AG20443 (cell line): ENCODE measurements around the gene FIBCD1.

Experiments
- DNase-seq: peaks from one replicate; pipeline ENCODE4 v3.0.0; 2012; ENCODE audit warnings: low spot score, mixed read lengths

The FIBCD1 gene, protein sequence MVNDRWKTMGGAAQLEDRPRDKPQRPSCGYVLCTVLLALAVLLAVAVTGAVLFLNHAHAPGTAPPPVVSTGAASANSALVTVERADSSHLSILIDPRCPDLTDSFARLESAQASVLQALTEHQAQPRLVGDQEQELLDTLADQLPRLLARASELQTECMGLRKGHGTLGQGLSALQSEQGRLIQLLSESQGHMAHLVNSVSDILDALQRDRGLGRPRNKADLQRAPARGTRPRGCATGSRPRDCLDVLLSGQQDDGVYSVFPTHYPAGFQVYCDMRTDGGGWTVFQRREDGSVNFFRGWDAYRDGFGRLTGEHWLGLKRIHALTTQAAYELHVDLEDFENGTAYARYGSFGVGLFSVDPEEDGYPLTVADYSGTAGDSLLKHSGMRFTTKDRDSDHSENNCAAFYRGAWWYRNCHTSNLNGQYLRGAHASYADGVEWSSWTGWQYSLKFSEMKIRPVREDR

DNA sequence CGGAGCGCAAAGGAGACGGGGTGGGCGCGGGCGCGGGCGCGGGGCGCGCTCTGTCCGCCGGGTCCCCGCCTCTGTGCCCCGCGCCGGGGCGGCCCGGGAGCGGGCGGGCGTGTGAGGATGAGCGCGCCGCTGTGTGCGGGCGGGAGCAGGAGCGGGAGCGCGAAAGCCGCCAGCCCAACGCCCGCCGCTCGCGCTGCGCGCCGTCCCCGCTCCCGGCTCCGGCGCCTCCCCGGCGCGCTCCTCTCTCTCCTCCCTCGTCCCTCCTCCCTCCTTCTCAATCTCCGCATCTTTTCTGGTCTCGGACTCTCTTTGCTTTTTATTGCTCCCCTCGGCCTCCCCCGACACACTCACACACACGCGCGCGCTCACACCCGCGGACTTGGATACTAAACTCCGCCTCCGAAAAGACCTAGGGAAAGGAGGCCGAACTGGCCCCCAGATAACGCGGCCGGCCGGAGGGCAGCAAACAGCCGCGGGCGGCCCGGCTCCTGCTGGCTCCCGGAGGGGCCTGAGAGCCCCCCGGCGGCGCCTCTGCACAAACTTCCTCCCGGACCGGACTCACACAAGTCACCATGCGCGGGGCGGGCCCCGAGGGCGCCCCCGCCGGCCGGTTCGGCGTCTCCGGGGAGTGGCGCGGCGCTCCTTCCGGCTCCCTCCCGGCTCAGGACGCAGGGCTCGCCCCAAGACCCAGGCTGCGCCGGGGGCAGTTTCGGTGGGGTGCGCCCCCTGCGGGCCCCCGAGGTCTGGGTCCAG lies at the start of gene FIBCD1:
Gene FIBCD1 (minus strand): TSS at position 596 of the 753 bp plus-strand sequence. CDS start 640 bp downstream, outside the sequence.
- peak; percentile 66 for DNase-seq

DNA sequence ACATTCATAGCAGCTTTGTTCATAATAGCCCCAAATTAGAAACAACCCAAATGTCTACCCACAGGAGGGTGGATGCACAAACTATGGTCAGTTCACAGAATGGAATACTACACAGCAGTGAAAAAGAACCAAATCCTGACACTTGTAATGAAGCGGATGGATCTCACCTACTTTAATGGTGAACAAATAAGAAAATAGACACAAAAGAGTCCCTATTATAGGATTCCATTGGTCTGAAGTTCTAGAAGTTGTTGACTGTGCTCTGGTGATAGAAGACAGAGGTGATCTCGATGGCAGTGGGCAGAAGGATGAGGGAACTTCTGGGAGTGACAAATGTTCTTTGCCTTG lies 49.3 kb upstream of the FIBCD1 start:
- DNase-seq: no peak

DNA sequence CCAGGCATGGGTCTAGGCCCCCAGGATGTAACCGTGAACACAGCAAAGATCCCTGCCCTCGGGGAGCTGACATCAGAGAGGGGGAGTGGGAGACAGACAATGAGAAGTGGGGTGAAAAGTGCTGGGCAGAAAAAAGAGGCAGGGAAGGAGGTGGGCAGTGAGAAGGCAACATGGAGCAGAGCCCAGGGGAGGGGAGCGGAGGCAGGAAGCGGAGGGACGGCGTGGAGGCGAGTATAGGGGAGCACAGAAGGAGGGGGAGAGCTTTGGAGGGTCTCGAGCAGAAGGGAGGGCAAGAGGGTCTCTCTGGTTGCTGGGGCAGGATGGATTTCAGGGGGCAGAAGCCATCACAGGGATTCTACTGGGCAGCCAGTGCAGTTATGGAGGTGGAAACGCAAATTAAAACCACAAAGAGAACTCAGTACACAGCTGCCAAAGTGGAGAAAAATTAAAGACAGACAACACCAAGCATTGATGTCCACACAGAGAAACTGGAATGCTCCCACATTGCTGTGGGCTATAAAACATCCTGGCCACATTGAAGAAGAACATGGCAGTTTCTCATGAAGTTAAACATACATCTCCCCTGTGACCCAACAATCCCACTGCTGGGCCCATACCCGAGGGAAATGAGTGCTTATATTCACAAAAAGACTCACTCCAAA lies 48.8 kb upstream of the FIBCD1 start:
- peak; percentile 21 for DNase-seq

DNA sequence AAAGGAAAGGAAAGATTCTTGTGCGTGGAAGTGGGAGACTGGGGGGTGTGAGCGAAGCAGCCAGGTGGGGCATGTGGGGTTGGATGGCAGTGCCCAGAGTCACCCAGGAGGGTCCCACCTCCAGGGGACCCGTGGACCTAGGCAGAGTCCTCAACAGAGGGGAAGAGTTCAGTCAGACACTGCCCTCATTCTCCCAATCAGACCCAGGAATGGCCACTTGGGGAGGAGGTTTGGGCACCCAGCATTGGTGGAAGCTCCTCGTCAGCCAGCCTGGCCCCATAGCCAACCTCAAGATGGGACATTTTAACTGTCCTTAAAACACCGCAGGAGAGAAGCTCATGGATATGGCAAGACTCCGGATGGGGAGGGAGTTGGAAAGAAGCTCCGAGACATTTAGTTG lies 48.0 kb upstream of the FIBCD1 start:
- no peak for DNase-seq

DNA sequence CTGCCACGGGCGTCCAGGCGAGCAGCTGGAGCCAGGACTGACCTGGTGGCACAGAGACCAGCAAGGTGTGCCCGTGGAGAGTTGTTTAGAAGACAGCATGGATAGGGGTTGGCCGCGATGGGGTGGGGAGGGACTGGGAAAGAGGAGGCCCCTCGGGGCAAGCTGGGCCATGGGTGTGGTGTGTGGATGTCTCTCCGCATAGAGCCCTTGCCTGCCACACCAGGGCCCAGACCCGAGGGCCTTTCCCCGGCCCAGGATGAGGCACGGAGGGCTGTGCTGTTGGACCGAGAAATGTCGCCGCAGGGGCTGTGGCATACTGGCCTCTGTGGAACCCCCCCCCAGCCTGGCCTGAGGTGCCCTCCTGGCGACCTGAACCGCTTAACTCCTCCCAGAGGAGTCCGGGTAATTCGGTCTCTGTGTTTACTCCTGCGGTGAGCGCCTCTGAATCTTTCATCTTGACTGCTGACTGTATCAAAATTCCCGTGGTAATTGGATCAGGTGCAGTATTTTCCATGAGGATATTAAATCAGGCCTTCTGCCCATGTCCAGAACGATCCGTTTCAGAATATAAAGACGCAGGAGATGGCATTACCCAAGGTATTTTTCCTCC lies 47.4 kb upstream of the FIBCD1 start:
- no peak for DNase-seq

DNA sequence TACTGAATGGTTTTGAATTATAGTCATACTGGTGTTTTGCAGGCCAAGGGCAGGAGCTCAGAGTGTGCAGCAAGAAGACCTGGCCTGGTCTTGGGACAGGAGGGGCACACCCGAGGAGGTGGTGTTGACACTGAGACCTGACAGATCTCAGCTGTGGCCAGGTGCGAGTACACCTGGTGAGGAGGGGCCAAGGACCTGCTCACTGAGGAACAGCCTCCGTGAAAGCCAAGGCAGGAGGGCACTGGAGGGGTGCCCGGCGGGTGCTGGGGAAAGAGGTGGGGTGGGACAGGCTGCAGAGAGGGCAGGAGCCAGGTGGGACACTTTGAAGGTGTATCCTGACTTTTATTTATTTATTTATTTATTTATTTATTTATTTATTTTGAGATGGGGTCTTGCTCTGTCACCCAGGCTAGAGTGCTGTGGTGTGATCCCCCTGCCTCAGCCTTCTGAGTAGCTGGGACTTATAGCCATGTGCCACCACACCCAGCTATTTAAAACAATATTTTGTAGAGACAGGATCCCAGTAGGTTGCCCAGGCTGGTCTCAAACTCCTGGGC lies 46.6 kb upstream of the FIBCD1 start:
- no peak for DNase-seq

DNA sequence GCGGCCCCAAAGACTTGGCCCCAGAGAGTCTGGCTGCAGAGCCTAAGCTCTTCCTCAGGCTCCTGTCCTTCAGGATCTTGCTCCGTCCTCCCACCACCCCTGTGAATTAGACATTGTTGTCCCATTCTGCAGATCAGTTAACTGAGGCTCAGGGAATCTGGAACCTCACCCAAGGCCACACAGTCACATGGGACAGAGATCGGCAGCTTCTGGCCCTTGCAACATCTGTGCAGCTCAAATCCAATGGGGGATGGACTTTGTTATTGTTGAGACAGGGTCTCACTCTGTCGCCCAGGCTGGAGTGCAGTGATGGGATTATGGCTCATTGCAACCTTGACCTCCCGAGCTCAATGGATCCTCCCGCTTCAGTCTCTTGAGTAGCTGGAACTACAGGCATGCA lies 46.0 kb upstream of the FIBCD1 start:
- DNase-seq: no peak

DNA sequence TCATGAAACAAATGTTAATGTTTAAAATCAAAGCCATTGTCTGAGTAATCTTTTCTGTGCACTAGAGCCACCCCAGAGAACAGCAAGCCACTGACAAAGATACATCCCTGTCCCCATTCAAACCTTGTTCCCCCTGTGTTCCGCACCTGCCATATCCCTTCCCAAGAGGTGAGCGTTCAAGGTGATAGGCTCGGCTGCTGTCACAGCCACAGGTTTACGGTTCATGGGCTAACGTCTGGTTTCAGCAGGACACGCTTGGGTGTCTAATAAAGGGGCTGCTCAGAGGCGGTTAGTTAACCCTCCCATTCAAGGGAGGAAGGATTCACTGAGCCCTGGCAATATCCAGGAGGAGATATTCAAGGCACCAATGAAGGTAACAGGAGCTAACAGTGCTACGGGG lies 45.5 kb upstream of the FIBCD1 start:
- no peak for DNase-seq

DNA sequence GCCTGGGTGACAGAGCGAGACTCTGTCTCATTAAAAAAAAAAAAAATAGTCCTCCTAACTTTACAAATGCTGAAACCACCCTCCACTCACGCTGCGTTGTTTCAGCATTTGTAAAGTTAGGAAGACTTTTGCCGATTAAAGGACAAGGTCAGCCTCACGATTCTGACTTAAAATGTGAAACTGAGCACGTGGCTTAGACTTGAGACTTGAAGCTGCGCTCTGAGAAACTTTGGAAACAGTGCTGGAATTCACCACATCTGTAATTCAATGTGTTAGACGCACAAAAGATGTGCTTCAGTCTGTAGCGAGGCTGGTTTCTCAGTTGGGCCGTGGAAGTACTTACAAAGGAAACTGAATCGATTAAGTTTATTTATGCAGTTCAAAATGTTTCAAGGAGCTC lies 44.9 kb upstream of the FIBCD1 start:
- no peak for DNase-seq

DNA sequence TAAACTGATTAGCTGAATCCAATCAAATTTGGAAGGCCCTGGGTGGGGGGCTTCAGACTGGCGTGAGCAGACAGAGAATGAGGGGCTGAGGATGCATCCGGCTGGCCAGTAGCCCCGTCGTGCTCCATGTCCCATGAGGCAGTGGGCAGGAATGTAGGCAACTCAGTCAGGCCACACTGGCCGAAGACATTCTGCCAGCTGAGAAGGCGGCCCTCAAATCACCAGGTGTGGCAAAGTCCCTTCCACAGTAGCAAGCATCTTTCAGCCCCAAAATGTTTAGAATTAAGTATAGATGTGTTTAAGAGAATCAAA lies 44.3 kb upstream of the FIBCD1 start:
- no peak for DNase-seq

DNA sequence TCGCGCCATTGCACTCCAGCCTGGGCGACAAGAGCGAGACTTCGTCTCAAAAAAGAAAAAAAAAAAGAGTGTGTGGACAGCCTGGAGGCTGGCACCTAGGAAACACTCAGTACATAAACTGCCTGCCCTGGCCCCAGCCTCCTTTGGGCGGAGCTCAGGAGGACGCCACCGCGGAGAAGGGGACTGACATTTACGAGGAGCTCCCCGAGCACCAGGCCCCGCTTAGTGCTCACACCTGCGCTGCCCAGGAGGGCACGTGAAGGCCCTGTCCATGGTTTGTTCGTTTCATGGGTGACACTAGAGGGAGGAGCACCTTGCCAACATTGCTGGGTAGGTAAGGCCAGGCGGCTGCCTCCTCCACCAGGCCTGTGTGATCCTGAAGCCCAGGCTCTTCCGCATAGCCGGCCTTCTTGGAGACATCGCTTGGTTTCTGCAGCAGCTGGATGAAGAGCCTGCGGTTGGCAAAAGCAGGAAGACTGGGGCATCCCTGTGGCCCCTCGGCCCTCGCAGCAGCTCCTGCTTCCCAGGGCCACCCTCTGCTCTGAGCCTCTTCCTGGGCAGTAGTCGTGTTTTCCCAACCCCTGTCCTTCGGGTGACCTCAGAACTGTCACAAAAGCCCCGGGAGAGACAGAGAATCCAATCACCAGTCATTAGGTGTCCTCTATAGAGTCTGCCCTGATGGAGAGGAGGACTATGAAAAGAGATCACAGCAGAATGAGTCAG lies 43.8 kb upstream of the FIBCD1 start:
- DNase-seq: no peak

DNA sequence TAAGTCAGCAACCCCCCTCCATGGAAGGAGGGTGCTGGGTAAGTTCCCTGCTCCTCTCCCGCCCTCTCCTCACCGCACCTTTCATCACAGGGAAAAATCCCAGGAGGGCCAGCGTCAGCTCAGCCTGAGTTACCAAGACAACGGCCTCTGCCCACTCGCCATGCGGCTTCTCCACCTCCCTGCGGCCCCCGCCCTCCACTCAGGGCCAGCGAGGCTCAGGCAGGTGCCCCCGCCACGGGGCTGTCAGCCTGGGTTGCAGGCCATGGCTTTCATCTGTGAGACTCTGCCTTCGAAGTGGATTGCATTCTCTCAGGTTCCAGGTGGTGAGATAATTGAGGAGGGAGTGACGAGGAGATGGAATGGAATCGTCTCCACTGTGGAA lies 42.7 kb upstream of the FIBCD1 start:
- DNase-seq: no peak

DNA sequence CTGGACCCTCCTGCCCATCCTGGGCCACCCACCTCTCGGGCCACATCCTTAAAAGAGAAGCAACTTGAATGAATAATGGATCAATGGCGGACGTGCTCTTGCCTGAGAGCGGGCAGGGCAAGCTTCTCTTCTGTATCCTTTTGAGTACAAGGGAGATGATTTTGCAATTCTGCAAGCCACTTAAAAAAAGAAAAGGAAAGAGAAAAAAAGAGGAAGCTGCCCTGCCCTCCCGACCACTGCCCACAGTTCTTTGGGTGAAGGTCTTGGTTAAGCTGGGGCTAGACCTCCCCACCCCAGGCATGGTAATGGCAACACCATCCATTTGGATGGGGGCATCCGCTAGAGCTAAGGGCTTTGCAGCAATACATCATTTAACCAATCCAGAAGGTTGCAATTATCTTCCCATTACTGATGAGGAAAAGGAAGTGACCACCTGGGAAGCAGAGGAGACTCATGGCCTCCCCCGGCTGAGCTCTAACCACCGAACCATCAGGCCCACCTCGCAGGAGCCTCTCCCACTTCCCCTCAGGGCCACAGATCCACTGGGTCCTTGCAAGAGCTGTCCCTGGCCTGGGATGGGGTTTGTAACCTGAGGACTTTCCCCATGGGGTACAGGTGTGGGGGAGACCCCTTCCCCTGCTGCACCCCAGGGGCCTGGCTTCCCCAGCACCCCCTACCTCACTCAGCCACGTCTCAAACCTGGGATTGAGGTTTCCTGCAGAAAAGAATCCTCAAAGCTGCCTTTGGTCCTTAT lies 42.1 kb upstream of the FIBCD1 start:
- DNase-seq: no peak

DNA sequence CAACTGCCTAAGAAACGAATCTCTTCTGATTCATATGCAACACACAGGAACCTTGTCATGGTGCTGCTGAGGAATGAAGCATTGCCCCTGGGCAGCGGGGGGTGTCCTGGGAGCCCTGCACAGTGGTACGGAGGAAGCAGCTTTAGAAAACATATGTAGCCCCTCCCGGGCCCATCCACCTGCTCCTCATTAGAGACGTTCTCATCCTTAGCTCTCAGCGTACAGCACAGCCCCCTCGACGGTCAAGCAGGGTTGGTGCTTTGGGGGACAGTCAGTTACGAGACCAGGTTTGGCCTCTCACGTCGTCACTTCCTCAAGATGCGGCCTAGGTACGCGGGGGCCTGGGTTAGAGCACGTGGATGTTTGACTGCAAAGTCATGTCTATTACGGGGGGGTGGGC lies 41.5 kb upstream of the FIBCD1 start:
- DNase-seq: no peak

DNA sequence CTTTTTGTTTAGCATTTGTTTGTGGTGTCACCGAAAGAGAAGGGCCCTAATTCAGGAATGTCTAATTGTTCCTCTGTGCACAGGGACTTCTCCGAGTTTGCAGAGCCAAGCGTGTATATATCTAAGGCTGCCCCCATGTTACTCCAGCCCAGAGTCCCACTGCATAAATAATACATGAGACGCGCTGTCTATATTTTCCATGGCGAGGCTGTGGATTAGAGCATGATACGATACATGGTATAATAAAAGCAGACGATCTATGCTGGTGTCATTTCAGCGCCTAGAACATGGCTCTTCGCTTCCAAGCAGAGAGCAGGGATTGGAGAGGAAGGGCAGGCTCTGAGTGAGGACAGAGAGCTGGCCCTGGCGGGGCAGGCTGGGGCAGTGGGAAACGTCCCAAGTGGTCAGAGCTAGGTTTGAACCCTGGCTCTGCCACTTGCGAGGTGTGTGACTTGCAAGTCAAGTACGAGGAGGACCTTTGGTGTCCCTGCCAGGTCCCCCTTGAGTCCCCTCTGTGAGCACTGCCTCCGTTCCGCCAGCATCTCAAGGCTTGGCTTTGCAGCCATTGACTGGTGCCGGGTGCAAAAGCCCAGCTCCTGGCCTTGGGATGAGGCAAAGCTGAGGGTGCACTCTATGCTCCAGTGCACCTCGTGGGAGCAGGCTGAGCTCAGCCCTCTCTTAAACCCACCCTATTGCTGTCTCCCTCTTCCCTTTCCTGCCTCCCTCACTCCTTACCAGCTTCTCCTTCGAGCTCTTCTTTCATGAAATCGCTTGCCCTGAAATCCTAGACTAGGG lies 40.7 kb upstream of the FIBCD1 start:
- DNase-seq: no peak

DNA sequence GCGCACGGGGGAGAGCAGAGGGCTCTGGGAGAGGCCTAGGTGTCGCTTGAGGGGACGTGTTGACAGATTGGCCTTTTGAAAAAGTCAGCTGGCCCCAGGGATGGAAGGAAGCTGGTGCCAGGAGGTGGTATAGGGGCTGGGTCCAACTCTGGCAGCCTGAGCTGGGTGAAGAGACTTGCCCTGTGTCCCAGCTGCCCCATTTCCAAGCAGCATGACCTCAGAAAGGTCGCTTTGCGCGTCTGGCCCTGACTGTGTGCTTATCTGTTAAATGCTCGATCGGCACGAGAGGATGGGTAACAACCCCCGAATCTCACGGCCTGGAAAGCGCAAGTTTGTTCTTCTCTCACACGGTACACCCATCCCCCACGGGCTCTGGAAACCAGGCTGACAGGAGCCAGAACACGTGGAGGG lies 38.8 kb upstream of the FIBCD1 start:
- DNase-seq: no peak

DNA sequence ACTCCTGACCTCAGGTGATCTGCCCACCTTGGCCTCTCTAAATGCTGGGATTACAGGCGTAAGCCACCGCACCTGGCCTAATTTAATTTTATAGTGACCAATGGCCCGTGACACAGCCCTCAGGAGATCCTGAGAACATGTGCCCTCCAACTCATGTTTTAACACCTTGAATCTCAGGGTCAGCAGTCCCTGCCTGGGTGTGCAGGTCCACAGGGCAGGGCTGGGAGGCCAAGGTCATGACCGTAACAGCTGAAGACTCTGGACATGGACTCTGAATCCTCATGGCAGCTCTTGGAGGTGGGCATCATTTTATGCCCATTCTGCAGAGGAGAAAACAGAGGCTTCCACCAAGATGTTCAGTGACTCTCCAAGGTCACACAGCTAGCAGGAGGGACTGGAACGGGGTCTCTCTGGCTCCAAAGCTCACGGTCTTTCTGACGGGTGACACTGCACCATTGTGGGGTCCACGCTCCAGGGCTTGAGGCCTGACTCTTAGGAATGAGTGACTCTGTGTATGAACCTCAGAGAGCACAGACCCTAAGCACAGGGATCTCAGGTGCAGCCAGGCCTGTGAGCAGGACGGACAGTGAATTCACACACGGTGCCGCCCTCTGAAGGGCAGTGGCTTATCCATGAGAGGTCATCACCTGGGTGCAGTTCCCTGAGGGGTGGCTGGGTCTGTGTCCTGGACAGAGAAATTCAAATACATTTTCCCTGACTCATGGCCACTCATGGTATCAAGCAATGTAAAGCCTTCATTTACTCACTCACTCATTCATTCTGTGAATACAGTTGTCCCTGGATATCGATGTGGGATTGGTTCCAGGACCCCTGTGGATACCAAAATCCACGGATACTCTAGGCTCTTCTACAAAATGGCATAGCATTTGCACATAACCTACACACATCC lies 37.1 kb upstream of the FIBCD1 start:
- DNase-seq: no peak

DNA sequence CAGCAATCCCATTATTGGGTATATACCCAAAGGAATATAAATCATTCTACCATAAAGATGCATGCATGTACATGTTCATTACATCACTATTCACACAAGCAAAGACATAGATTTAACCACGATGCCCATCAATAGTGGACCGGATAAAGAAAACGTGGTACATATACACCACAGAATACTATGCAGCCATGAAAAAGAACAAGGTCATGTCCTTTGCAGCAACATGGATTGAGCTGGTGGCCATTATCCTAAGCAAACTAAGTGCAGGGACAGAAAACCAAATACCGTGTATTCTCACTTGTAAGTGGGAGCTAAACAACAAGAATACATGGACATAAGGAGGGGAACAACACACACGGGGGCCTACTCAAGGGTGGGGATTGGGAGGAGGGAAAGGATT lies 36.1 kb upstream of the FIBCD1 start:
- DNase-seq: no peak

DNA sequence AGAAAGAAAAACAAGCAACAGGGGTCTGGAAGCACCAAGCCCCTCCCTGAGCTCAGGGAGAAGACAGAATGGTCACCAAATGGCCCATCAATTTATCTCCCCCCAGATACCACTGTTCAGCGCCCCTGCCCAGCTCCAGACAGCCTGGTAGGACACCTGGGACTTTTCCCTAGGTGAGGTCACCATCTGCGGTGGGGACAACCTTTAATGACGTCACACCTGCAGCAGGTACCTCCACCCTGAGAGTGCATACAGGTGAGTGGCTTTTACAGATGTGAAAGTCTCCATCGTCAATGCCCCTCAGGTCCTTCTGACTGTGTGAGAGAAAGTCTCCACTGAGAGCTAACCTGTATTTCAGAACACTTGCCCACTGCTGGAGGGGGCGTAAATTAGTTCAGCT lies 35.6 kb upstream of the FIBCD1 start:
- no peak for DNase-seq
